Prostate gland (tissue), 2 donors: ENCODE results near the gene RC3H2.
A peak's percentile ranks its signal among the peaks of the same experiment; 100 is the strongest.

ENCODE experiments used
- POLR2A ChIP-seq: fragments of 450-650 bp; IDR thresholded peaks from one replicate; pipeline ENCODE4 v1.6.1; 2016; ENCODE audit warnings: antibody characterized with exemption, mild to moderate bottlenecking
- TF ChIP-seq, protein P1 (sequence below), 4 experiments: fragments of 200-600 bp in 2 of 4; fragments of 450-650 bp in 2 of 4; sonication (generic) in 2 of 4; IDR thresholded peaks; 1 replicate in 3 of 4; 2 replicates in 1 of 4; pipeline ENCODE4 v1.5.1; 2016 to 2019; ENCODE audit warnings: antibody characterized with exemption in 4 of 4, mild to moderate bottlenecking in 2 of 4, moderate library complexity in 2 of 4

DNA sequence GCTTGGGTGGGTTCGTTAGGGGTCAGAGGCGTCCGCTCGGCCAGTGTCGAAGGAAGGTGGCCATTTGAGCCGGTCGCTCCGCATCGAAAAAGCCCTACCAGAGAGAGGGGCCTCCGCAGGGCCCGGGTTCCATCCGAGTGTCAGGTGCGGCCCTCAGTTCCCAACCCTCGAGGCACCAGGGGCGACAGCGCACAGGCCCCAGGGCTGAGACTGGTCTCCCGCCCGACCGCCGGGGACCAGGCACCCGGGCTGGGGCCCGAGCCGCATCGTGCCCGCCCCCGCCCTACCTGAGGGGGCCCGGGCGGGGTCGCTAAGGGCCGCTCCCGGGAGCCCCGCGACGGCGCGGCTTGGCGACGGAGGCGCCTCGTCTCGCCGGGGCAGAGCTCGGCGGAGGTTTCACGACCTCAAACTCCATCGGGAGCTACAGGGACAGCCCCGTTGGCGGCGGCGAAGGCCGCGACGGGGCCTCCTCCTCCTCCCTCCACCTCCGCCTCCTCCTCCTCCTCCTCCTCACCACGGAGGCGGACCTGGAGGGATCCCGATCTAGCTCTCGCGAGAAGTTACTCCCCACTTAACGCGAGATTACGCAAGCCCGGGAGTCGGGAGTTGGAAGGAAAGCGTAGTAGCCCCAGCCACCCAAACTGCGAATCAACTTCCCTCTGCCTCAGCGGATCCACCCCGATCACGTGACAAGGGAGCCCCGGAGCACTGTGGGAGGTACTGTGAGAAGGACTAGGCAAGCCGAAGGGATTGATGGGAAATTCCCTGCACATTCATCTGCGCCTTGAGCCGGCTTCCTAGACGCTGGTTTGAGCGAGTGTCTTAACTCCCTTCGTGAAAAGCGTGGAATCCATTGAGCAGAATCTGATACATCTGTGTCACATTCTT is at the start of gene RC3H2:
- TF ChIP-seq, protein P1, sequence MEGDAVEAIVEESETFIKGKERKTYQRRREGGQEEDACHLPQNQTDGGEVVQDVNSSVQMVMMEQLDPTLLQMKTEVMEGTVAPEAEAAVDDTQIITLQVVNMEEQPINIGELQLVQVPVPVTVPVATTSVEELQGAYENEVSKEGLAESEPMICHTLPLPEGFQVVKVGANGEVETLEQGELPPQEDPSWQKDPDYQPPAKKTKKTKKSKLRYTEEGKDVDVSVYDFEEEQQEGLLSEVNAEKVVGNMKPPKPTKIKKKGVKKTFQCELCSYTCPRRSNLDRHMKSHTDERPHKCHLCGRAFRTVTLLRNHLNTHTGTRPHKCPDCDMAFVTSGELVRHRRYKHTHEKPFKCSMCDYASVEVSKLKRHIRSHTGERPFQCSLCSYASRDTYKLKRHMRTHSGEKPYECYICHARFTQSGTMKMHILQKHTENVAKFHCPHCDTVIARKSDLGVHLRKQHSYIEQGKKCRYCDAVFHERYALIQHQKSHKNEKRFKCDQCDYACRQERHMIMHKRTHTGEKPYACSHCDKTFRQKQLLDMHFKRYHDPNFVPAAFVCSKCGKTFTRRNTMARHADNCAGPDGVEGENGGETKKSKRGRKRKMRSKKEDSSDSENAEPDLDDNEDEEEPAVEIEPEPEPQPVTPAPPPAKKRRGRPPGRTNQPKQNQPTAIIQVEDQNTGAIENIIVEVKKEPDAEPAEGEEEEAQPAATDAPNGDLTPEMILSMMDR (IDR thresholded peaks at IDR 0.05): peak in 2 of 4 experiments; percentile 3 to 18
- peak; percentile 98 for TF ChIP-seq POLR2A
